Colonic mucosa (tissue), 4 donors: Measurements from ENCODE around the gene ZFY. TPM values are rescaled to one million over a fixed set of nuclear protein-coding genes. Genes with fewer than 3 reads are reported as not detected.

Experiments used
- DNase-seq: peaks from one replicate; pipeline ENCODE4 v3.0.0-alpha.2; 2020
- H3K27ac ChIP-seq: fragments of 200-600 bp; one replicate; pipeline ENCODE4 v1.8.0; 2021
- H3K27me3 ChIP-seq: fragments of 200-600 bp; one replicate; pipeline ENCODE4 v1.8.0; 2021
- H3K36me3 ChIP-seq: fragments of 200-600 bp; one replicate; pipeline ENCODE4 v1.8.0; 2021
- H3K4me1 ChIP-seq: fragments of 200-600 bp; one replicate; pipeline ENCODE4 v1.8.0; 2021; ENCODE audit warnings: mild to moderate bottlenecking
- H3K4me3 ChIP-seq: fragments of 200-600 bp; one replicate; pipeline ENCODE4 v1.8.0; 2021
- H3K9ac ChIP-seq, 2 donors: one replicate each; pipeline ENCODE4 v1.7.0; 2013; ENCODE audit warnings: control low read depth in 2 of 2, low read depth in 2 of 2, low read length in 2 of 2
- H3K9me3 ChIP-seq: fragments of 200-600 bp; one replicate; pipeline ENCODE4 v1.8.0; 2021
- CTCF ChIP-seq: fragments of 200-600 bp; IDR thresholded peaks from one replicate; pipeline ENCODE4 v1.8.0; 2022; ENCODE audit warnings: antibody characterized with exemption, mild to moderate bottlenecking
- intact Hi-C: fragments of 100-400 bp; cut with DNase I; formaldehyde crosslinking; loops from one replicate; pipeline ENCODE4 v1.14.1; 2022
- total RNA-seq, 2 donors: library from RNA; stranded (reverse); fragmentation: NEBNext Ultra II Directional in 1 of 2; extraction: Animal tissue kit (Norgen Biotek cat#: 25700) in 1 of 2; gene quantifications; one replicate each; pipeline ENCODE4 v1.2.1, GENCODE V29; 2021
- donor health status: healthy.
- donor health status: DM: no; HTN: no; CAD: no.
- donor health status: DM: no; HTN: no; CAD: no.

ZFY gene
- total RNA-seq, 2 donors from 2014 or later: 0.35 TPM; not detected in 1

- H3K36me3 ChIP-seq: no peaks in the 10 kb centered on the region
- H3K9ac ChIP-seq: no peak overlapping the region
- no peaks in the 10 kb centered on the region for H3K9me3 ChIP-seq
- no peaks in the 10 kb centered on the region for H3K27me3 ChIP-seq
- no peak for TF ChIP-seq CTCF
- intact Hi-C loops: no loop called here
- no peak overlapping the region for H3K4me3 ChIP-seq
- H3K4me1 ChIP-seq: no peaks in the 10 kb centered on the region
- H3K27ac ChIP-seq: no peak overlapping the region
- no peak for DNase-seq
Observed at GRCh38 chrY:2896050-2896449, 39.1 kb upstream of the ZFY start.

- Histone ChIP-seq H3K4me3 (no peak overlapping the region), H3K36me3 (no peaks in the 10 kb centered on the region), H3K4me1 (no peaks in the 10 kb centered on the region), H3K27me3 (no peaks in the 10 kb centered on the region), H3K9me3 (no peaks in the 10 kb centered on the region), H3K27ac (no peak overlapping the region), H3K9ac (no peak overlapping the region)
- no peak for TF ChIP-seq CTCF
- no peak for DNase-seq
- intact Hi-C loops: no loop called here
Observed at GRCh38 chrY:2907356-2907755, 27.8 kb upstream of the ZFY start.

GRCh38 chrY:2913066-2913815, 21.9 kb upstream of the ZFY start:
- DNase-seq: no peak
- intact Hi-C loops: no loop called here
- H3K36me3 ChIP-seq: no peaks in the 10 kb centered on the region
- TF ChIP-seq CTCF: no peak
- no peaks in the 10 kb centered on the region for H3K9me3 ChIP-seq
- H3K27ac ChIP-seq: no peak overlapping the region
- no peak overlapping the region for H3K9ac ChIP-seq
- no peak overlapping the region for H3K4me3 ChIP-seq
- no peaks in the 10 kb centered on the region for H3K27me3 ChIP-seq
- H3K4me1 ChIP-seq: no peaks in the 10 kb centered on the region

GRCh38 chrY:2934078-2934477, 1.1 kb upstream of the ZFY start:
- DNase-seq: no peak
- H3K36me3 ChIP-seq: no peaks in the 10 kb centered on the region
- no peak overlapping the region for H3K27ac ChIP-seq
- H3K9me3 ChIP-seq: no peaks in the 10 kb centered on the region
- H3K4me3 ChIP-seq: no peak overlapping the region
- TF ChIP-seq CTCF: no peak
- H3K9ac ChIP-seq: no peak overlapping the region
- H3K4me1 ChIP-seq: no peaks in the 10 kb centered on the region
- no peaks in the 10 kb centered on the region for H3K27me3 ChIP-seq
- intact Hi-C loops: no loop called here

GRCh38 chrY:2935716-2936435, 695 bp downstream of the ZFY start:
- Histone ChIP-seq H3K9me3 (no peaks in the 10 kb centered on the region), H3K27ac (no peak overlapping the region), H3K9ac (no peak overlapping the region), H3K4me3 (no peak overlapping the region), H3K4me1 (no peaks in the 10 kb centered on the region), H3K27me3 (no peaks in the 10 kb centered on the region), H3K36me3 (no peaks in the 10 kb centered on the region)
- TF ChIP-seq CTCF: no peak
- DNase-seq: no peak
- intact Hi-C loops: no loop called here
